Raji (cell line): ENCODE measurements around the gene SNAI1.

Source experiments
- POLR2A ChIP-seq: IDR thresholded peaks from 2 replicates; pipeline ENCODE4 v1.6.1; 2011; ENCODE audit warnings: low read depth, low read length, control low read depth; ENCODE audit not compliant: insufficient read depth

Gene SNAI1

DNA sequence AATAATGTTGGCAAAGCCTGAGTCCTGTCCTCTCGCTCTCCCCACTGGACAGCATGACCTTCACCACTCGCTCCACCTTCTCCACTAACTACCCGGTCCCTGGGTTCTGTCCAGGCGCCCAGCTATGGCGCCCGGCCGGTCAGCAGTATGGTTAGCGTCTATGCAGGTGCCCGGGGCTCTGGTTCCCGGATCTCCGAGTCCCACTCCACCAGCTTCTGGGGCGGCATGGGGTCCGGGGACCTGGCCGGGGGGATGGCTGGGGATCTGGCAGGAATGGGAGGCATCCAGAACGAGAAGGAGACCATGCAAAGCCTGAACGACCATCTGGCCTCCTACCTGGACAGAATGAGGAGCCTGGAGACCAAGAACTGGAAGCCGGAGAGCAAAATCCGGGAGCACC lies 26.1 kb upstream of the SNAI1 start:
- no peak for TF ChIP-seq POLR2A

DNA sequence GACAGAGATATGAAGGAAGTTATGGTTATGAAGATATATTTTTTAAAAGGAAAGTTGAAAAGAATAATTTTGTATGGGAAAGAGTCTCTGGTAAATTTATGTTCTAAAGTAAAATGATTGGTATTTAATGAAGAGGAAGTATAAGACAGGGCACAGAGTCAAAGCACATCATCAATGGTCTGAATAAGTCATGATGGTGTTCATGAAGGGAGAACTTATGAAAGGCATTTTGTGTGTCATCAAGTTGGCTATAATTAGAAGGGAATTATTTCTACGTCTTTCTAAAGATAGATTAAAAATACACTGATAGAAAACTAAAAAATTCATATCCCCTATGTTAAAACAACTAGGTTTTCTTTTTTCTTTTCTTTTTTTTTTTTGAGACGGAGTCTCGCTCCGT lies 21.4 kb upstream of the SNAI1 start:
- TF ChIP-seq POLR2A, result no peak

DNA sequence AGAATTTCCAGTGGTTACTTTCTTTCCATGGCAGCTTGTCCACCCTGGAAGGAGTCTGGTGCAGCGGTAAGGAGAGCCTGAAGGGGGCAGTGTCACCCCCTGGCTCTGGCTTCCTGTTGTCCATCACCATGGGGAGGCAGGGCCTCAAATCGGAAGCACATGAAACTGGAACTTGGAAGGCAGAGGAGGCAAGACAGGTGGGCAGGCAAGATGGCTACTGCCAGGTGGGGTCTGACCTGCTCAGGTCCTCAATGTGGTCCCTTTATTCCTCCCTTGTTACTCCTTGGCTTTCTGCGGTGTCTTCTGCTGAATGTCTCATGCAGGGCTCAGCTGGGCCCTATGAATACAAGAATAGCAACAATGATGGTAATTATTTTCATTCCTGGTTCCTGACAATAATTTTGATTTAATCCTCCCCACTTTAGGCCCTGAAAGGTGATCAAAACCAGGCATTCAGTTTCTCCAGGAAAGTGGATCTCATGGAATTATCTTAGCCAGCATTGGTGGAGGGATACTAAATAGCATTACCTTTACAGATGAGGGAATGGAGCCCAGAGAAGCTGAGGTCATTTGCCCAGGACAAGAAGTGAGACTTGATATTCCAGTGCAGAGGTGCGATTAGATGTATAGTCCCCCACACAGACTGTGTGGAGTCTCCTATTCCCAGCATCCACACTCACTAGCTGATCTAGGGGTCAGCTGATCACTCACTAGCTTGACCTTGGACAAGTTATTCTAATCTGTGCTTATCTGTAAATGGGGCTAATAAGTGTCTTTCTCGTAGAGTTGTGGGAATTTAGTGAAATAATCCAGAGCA lies 17.6 kb upstream of the SNAI1 start:
- TF ChIP-seq POLR2A, result no peak

DNA sequence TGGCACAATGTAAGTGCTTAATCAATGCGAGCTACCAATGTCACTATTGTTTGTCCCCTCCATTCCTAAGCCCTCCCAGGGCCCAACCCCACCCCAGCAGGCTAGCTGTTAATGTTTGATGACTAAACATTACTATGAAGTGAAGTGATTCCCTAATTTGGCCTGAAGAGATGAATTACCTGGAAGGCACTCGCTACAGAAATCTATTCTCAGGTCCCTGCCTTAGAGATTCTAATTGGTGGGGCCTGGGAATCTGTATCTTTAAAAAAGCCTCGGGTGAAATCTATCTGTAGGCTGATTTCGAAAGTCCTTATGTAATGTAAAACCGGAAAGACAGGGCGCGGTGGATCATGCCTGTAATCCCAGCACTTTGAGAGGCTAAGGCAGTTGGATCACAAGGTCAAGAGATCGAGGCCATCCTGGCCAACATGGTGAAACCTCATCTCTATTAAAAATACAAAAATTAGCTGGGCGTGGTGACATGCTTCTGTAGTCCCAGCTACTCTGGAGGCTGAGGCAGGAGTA lies 16.9 kb upstream of the SNAI1 start:
- TF ChIP-seq POLR2A, result no peak

DNA sequence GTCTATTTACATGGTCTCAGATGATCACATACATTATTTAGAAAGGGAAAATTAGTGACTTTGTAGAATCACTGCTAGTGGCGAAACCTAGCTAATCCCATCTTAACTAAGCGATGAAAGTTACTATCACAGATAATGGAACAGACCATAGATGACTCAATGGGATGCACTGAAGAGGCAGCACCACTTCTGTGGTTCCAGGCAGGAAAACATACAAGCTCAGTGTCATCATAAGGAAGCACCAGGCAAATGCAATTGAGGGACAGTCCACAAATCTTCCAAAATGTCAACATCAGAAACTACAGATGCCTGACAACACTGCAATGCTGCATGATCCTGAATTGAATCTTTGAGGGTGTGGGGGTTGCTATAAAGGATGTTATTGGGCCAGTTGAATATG lies 15.9 kb upstream of the SNAI1 start:
- no peak for TF ChIP-seq POLR2A

DNA sequence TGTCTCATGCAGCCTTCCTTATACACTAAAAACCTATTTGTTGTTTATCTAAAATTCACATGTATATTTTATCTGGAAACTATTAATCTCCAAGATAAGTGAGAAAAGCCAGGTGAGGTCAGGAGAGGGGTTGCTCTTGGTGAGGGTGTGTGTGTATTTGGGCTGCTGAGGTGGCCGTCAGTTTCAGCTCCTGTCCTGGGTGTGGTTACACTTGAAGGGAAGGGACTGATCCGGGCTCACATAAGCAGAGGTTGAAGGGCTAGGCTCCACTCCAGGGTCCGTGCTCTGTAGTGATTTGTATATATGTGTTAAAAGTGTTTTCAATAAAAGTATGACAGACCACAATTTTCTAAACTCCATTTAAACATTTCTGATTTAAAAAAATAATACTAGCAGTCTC lies 13.5 kb upstream of the SNAI1 start:
- TF ChIP-seq POLR2A, result no peak

DNA sequence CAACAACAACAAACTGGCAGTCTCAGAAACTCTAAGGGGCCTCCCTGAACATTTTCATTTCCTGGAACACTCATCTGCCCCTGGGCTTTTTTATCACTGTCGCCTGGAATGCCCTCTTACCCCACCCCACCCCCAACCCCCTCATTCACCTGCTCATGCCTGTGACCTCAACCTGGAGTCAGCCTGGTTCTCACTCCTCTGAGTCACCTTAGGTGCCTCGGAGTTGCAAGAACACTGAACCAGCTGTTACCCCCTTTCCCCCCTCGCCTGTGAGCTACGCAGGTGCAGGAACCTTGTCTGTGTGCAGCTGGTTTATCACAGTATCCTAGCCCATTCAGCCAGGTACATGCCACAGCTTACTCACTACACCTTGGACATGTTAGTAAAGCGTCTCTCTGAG lies 12.8 kb upstream of the SNAI1 start:
- no peak for TF ChIP-seq POLR2A

DNA sequence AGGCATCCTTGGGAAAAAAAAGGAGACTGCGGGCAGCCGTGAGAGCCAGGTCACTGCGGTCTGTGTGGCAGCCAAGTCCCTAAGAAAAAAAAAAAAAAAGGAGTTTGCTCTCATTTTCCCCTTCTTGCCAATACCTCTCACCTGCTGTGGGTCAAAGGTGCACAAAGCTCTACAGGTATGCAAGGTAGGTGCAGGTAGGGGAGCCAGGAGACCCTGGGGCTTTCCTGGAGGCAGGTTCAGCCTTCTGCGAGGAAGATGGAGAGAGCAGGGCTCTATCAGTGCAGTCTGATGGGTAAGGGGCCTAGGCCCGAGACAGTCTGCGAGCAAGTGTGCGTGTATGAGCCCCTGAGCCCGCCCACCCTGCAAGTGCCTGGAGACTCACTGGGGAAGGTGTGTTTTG lies 12.3 kb upstream of the SNAI1 start:
- TF ChIP-seq POLR2A, result no peak

DNA sequence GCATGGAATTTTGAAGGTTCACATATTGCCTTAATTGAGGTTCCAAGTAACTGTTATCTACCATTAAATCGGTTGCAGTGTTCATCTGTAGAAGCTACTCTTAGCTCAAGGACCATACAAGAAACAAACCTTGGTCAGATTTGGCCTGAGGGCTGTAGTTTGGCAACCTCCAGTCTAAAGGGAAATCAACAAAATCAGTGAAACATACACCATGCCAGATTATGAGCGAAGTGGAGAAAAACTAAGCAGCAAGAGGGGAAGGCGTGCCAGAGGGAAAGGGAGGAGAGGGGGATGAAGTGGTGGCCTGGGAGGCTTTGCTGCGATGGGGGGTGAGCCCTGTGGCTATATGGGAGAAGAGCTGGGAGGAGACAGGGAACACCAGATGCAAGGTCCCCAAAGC lies 8.8 kb upstream of the SNAI1 start:
- no peak for TF ChIP-seq POLR2A

DNA sequence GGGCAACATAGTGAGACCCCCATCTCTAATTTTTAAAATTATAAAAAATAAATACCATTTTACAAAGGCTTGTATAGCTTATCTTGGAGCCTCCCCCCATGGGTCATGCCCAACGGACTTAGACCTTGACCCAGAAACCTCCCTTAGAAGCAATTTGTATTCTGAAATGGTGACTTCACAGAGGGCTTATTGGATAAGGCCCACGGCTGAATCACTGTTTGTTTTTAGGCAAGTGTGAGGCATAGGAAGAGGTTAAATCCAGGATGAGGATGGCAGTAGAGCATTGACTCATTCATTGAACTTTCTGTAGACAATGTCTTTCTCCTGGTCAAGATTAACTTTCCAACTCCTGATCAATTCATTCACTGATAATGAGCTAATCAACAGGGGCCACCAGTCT lies 6.2 kb upstream of the SNAI1 start:
- TF ChIP-seq POLR2A, result no peak

DNA sequence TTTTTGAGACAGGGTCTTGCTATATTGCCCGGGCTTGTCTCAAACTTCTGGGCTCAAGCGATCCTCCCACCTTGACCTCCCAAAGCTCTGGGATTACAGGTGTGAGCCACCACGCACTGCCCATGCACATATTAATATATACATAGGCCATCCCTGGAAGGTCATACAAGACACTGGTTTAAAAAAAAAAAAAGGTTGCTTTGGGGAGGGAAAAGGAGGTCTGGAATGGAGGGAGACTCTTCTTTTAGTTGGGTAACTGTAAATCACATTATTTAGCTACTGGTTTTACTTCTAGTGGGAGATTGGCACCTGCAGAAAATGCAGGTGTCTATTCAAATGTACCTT lies 4.1 kb upstream of the SNAI1 start:
- no peak for TF ChIP-seq POLR2A

DNA sequence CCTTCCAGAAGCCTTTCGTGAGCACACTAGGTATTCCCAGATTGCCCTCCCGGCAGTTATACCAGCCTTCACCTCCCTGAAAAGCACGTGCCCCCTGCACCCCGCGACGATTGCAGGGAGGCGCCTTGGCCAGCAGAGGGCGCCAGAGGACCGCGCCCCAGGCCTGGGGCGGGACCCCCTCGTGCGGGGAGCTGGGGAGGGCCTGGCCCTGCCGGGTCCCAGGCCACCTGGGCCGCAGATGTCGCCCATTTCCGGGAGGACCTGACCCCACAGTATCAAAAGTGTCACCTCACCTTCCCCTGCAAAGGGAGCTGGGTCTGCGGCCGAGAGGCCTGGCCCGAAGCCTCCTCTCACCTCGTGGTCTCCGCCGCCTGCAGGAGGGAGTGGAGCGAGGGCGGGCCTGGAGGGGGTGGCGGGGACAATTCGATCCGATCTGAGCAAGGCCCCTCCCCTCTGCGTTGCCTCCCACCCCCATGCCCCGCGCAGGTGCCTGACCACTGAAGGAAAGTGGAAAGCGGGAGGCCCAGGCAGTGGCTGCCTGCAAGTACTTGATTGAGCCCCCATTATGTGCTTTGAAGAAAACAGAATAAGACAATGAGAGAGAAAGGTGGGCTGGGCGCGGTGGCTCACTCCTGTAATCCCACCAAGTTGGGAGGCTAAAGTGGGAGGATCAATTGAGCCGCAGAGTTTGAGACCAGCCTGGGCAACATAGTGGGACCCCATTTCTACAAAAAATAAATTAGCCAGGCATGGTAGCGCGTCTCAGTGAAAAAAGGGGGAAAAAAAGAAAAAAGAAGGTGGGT lies 3.5 kb upstream of the SNAI1 start:
- no peak for TF ChIP-seq POLR2A

DNA sequence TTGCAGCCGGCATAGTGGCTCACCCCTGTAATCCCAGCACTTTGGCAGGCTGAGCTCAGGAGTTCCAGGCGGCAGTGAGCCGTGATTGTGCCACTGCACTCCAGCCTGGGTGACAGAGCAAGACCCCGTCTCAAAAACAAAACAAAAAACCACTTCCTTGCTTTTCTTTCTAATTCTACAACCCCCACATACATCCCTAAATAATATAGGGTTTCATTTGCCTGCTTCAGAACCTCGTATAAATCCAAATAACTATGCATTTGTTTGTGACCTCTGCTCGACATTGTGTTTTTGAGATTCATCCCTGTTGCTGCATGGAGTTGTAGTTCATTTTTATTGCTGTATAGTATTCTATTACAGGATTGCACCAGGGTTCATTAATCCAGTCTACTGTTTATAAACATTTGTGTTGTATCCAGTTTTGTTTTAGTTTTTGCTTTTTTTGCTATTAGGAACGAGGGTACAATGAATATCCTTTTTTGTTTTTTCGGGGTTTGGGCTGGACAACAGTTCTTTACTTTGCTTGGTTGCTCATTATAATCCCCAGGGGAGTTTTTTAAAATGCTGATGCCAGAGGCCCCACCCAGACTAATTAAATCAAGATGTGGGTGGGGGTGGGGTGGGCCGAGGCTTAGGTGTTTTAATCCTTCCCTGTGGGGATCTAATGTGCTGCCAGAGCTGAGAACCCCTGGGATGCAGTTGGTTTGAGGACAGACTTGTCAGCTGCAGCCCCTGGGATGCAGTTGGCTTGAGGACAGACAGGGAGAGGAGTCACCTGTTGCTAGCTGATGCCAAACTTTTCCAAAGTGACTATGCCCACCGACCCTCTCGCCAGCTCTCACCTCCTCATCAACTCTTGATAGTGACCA lies 2.4 kb upstream of the SNAI1 start:
- TF ChIP-seq POLR2A, result no peak

DNA sequence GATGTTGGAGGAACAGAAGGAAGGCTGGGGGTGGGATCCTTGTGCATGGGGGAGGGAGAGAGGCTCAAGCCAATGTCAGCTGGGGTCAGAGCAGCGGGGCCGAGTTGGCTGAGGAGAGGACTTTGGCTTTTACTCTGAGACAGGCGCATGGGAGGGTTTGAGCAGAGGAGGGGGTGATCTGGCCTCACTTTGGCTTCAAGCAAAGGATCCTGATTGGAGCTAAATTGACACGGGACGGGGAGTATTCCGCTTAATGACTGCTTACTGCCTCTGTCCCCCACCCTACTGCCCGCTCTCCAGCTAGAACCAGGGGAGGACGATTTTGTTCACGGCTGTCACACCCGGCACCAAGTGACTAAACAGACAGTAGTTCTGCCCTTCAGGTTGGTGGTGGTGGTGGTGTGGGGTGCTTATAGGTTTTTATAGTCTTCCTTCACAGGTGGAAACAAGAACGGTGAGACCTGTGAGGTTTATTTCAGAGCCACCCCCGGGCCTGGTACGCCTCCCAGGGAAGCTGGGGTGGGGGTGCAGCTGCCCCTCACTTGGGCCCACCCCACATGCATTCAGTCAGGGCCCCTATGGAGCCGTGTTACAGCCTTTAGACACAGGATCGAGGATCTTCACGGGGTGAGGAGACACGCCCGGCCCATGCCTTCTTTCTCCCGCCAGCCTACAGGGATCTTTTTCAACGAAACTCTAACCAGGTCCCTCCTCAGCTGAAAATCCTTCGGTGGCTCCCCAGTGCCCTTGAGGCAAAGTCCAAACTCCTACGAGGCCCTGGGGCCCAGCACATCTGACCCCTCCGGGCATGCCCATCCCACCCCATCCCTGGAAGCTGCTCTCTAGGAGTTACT lies 1.3 kb upstream of the SNAI1 start:
- TF ChIP-seq POLR2A, result no peak

DNA sequence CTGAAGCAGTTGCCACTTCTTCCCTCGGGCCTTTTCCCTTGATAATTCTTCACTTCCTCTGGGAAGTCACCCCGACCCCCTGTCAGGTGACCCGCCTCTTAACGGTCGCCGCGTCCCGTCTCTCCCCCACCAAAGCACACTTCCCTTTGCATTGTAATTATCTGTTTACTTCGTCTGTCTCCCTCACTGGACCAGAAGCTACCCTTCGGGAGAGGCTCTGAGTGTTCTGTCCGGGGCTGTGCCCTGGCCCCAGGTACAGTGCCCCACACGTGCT lies 771 bp upstream of the SNAI1 start:
- no peak for TF ChIP-seq POLR2A
